ENCODE data around the gene KRT33A.

The KRT33A gene

DNA sequence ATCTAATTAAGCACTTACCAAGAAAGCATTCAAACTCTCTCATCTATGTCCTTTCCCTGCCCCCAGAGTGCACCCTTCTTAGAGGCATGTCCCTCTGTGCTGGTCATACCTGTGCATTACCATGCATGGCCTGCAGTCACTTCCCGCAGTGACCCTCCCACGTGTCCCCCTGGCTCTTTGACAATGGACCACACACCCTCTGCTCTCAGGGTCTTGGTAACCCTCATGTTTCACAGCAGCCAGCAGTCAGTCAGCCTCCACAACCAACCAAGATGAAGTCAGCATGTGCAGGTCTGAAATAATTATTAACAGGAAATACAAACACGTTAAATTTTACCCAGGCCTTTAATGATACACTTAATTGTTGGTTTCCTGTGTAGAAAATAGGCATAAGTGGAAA is 10.1 kb downstream of the KRT33A start:
- TF ChIP-seq, protein P1, sequence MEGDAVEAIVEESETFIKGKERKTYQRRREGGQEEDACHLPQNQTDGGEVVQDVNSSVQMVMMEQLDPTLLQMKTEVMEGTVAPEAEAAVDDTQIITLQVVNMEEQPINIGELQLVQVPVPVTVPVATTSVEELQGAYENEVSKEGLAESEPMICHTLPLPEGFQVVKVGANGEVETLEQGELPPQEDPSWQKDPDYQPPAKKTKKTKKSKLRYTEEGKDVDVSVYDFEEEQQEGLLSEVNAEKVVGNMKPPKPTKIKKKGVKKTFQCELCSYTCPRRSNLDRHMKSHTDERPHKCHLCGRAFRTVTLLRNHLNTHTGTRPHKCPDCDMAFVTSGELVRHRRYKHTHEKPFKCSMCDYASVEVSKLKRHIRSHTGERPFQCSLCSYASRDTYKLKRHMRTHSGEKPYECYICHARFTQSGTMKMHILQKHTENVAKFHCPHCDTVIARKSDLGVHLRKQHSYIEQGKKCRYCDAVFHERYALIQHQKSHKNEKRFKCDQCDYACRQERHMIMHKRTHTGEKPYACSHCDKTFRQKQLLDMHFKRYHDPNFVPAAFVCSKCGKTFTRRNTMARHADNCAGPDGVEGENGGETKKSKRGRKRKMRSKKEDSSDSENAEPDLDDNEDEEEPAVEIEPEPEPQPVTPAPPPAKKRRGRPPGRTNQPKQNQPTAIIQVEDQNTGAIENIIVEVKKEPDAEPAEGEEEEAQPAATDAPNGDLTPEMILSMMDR (IDR thresholded peaks at IDR 0.05): no peak

DNA sequence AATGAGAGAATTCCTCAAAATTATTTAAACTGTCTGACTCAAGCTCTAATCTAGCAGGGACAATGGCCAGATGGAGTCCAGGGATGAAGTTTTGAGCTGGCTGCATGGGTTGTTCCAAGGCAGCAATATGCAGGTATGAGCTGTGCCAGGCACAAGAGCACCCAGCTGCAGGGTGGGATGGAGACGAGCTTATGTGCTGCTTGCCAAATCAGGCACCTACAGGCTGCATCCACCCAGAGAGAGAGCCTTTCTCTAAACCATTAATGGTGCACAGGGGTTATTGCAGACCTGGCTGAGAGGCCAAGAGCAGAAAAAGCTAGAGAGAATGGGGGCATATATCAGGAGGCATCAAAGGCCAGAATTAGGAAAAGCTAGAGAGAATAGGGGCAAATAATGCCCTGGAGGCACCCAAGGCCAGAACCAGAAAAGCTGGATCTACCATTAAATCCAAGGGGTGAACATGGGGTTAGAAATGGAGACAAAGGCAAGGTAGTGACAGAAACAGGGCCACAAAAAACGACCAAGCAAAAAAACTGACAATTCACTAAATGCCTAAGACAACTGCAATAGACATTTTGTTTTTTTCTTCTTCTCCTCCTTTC is 11.0 kb downstream of the KRT33A start:
- TF ChIP-seq, protein P1 (IDR thresholded peaks at IDR 0.05): no peak

- TF ChIP-seq, protein P1 (IDR thresholded peaks at IDR 0.05): no peak
Measured at GRCh38 chr17:41338961-41339485, 11.6 kb downstream of the KRT33A start.

DNA sequence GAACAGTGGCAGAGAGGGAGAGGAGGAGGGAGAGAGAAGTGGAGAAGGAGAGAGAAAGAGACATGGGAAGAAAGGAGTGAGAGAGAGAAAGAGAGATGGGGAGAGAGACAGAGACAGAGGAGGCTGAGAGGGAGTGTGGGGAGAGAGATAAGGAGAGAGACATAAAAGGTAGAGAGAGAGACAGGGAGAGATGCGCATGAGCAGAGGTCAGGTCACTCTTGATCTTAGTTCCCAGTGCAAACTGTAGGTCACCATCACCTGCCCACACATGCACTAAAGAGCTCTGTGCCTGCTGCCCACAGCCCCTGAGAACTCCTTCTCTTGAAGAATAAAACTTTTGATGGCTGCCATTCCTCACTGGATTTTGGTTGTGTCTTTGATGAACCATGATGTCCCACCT is 14.9 kb downstream of the KRT33A start:
- TF ChIP-seq, protein P1 (IDR thresholded peaks at IDR 0.05): no peak

GRCh38 chr17:41334385-41335305 is 16.0 kb downstream of the KRT33A start:
- TF ChIP-seq, protein P1 (IDR thresholded peaks at IDR 0.05): no peak

- TF ChIP-seq, protein P1 (IDR thresholded peaks at IDR 0.05): no peak
Measured at GRCh38 chr17:41333836-41334235, 16.8 kb downstream of the KRT33A start.

DNA sequence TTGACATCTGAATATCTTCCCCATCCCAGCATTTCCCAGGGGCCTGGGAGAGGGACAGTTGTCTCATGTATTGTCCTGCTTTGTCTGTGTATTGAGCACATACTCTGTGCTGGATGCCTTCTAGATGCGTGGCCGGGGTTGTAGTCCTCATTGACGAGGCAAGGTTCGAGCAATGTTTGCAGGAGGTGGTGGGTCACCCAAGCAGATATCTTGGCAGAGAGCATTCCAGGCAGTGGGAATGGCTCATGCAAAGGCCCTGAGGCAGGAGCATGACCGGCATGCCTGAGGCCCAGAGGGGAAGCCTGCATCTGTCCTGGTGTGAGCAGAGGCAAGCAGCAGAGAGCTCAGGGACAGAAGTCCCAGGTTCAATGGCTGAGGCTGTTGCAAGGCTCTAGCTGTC is 17.5 kb downstream of the KRT33A start:
- TF ChIP-seq, protein P1 (IDR thresholded peaks at IDR 0.05): no peak

Measured in LNCAP (cell line).